ENCODE measurements around the gene CLEC1B.
"Not testable (repeated sequence)": the region's sequence is repeated elsewhere in the genome, so short reads cannot be mapped to it uniquely, and the experiment has no call there.

The CLEC1B gene

DNA sequence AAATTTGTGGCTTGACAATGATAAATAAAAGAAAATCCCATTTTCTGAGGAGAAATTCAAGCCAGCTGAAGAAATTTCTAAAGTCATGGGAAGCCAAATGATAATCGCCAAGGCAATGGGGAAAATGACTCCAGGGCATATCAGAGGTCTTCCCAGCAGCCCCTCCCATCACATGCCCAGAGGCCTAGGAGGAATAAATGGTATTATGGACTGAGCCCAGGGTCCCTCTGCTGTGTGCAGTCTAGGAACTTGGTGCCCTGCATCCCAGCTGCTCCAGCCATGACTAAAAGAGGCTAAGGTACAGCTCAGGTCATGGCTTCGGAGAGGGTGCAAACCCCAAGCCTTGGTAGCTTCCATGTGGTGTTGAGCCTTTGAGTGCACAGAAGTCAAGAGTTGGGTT is 23.3 kb downstream of the CLEC1B start:
- TF ChIP-seq GABPA (IDR thresholded peaks at IDR 0.05; ENCODE audit: low read depth) (no peak), POLR2AphosphoS5 (IDR thresholded peaks at IDR 0.05; ENCODE audit: low read depth) (no peak), SPI1 (IDR thresholded peaks at IDR 0.05; ENCODE audit: borderline replicate concordance, low read depth) (no peak)
- no peak overlapping the region for H3K4me3 ChIP-seq (replicated peaks; ENCODE audit: insufficient read depth, low read length)
- H3K27ac ChIP-seq (replicated peaks): no peak overlapping the region
- no peak for DNase-seq (ENCODE audit: low read depth in 1 of 2, low spot score in 1 of 2)
- no peaks in the 10 kb centered on the region for H3K27me3 ChIP-seq (ENCODE audit: insufficient read depth, poor library complexity, severe bottlenecking)

DNA sequence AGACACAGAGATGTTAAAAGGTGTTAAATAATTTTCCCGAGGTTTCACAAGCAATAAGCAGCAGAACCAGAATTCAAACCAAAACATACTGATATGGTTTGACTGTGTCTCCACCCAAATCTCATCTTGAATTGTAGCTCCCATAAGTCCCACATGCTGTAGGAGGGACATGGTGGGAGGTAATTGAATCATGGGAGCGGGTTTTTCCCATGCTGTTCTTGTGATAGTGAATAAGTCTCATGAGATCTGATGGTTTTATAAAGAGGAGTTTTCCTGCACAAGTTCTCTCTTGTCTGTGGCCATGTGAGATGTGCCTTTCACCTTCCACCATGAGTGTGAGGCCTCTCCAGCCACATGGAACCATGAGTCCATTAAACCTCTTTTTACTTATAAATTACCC is 24.2 kb downstream of the CLEC1B start:
- DNase-seq (ENCODE audit: low read depth in 1 of 2, low spot score in 1 of 2); H3K27me3 ChIP-seq (ENCODE audit: insufficient read depth, poor library complexity, severe bottlenecking); H3K4me3 ChIP-seq (replicated peaks; ENCODE audit: insufficient read depth, low read length): not testable (repeated sequence)
- H3K27ac ChIP-seq (replicated peaks): peak overlapping the region; percentile 82

DNA sequence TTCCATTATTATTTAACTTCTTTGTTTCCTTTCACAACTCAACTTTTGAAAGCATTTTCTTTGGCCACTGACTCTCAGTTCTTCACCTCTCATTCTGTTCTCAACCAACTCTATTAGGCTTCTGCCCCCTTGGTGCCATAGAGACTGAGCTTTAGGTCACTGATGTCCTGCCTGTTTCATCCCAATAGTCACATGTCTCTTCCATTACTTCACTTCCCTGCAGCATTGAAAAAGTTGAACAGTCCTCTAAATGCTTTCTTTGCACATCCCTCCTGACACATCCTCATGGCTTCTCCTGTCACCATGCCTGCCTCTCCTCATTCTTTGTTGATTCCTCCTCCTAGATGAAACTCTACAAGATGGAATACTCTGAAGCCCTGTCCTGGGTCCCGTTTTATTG is 25.0 kb downstream of the CLEC1B start:
- H3K27ac ChIP-seq (replicated peaks): peak overlapping the region; percentile 82
- TF ChIP-seq, protein P1, sequence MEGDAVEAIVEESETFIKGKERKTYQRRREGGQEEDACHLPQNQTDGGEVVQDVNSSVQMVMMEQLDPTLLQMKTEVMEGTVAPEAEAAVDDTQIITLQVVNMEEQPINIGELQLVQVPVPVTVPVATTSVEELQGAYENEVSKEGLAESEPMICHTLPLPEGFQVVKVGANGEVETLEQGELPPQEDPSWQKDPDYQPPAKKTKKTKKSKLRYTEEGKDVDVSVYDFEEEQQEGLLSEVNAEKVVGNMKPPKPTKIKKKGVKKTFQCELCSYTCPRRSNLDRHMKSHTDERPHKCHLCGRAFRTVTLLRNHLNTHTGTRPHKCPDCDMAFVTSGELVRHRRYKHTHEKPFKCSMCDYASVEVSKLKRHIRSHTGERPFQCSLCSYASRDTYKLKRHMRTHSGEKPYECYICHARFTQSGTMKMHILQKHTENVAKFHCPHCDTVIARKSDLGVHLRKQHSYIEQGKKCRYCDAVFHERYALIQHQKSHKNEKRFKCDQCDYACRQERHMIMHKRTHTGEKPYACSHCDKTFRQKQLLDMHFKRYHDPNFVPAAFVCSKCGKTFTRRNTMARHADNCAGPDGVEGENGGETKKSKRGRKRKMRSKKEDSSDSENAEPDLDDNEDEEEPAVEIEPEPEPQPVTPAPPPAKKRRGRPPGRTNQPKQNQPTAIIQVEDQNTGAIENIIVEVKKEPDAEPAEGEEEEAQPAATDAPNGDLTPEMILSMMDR (IDR thresholded peaks at IDR 0.05; ENCODE audit: insufficient read depth, low read length): no peak
- no peak for TF ChIP-seq SPI1 (IDR thresholded peaks at IDR 0.05; ENCODE audit: borderline replicate concordance, low read depth)
- TF ChIP-seq, protein P2, sequence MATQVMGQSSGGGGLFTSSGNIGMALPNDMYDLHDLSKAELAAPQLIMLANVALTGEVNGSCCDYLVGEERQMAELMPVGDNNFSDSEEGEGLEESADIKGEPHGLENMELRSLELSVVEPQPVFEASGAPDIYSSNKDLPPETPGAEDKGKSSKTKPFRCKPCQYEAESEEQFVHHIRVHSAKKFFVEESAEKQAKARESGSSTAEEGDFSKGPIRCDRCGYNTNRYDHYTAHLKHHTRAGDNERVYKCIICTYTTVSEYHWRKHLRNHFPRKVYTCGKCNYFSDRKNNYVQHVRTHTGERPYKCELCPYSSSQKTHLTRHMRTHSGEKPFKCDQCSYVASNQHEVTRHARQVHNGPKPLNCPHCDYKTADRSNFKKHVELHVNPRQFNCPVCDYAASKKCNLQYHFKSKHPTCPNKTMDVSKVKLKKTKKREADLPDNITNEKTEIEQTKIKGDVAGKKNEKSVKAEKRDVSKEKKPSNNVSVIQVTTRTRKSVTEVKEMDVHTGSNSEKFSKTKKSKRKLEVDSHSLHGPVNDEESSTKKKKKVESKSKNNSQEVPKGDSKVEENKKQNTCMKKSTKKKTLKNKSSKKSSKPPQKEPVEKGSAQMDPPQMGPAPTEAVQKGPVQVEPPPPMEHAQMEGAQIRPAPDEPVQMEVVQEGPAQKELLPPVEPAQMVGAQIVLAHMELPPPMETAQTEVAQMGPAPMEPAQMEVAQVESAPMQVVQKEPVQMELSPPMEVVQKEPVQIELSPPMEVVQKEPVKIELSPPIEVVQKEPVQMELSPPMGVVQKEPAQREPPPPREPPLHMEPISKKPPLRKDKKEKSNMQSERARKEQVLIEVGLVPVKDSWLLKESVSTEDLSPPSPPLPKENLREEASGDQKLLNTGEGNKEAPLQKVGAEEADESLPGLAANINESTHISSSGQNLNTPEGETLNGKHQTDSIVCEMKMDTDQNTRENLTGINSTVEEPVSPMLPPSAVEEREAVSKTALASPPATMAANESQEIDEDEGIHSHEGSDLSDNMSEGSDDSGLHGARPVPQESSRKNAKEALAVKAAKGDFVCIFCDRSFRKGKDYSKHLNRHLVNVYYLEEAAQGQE (IDR thresholded peaks at IDR 0.05; ENCODE audit: insufficient replicate concordance, low read depth): no peak
- peak in 1 of 2 experiments; percentile 26 for DNase-seq (ENCODE audit: low read depth in 1 of 2, low spot score in 1 of 2)
- H3K27me3 ChIP-seq (ENCODE audit: insufficient read depth, poor library complexity, severe bottlenecking): no peaks in the 10 kb centered on the region
- peak overlapping the region; percentile 71 for H3K4me3 ChIP-seq (replicated peaks; ENCODE audit: insufficient read depth, low read length)

DNA sequence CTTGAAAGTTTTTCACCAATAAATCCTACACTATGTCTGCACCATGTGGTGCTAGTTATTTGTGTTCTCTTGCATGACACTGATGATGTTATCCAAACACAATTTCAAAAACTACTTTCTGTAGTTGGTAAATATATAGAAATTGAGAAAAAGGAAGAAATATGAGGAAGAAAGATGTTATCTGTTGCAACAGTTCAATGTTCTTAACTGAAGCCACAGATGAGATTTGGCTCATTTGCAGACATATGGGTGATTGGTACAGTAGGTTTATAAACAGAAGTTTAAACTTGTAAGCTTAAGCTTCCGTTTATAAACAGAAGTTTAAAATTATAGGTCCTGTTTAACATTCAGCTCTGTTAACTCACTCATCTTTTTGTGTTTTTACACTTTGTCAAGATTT is 27.7 kb downstream of the CLEC1B start, which contains the start of gene CLEC12A:
TSS of gene CLEC12A (plus strand) at position 229 of the 400 bp plus-strand sequence. CDS start 188 bp downstream, outside the sequence.
- H3K4me3 ChIP-seq (replicated peaks; ENCODE audit: insufficient read depth, low read length): peak within 1 kb of the TSS; percentile 71
- TF ChIP-seq, protein P2 (IDR thresholded peaks at IDR 0.05; ENCODE audit: insufficient replicate concordance, low read depth): peak; percentile 46
- TF ChIP-seq, protein P1 (IDR thresholded peaks at IDR 0.05; ENCODE audit: insufficient read depth, low read length): no peak
- TF ChIP-seq SPI1 (IDR thresholded peaks at IDR 0.05; ENCODE audit: borderline replicate concordance, low read depth) (no peak), POLR2AphosphoS5 (IDR thresholded peaks at IDR 0.05; ENCODE audit: low read depth) (peak; percentile 50; the same call in 1 of the 2 replicates), GABPA (IDR thresholded peaks at IDR 0.05; ENCODE audit: low read depth) (no peak)
- peak within 1 kb of the TSS; percentile 82 for H3K27ac ChIP-seq (replicated peaks)
- DNase-seq (ENCODE audit: low read depth in 1 of 2, low spot score in 1 of 2): peak; percentile 50 to 61
- no peaks in the 10 kb centered on the region for H3K27me3 ChIP-seq (ENCODE audit: insufficient read depth, poor library complexity, severe bottlenecking)

DNA sequence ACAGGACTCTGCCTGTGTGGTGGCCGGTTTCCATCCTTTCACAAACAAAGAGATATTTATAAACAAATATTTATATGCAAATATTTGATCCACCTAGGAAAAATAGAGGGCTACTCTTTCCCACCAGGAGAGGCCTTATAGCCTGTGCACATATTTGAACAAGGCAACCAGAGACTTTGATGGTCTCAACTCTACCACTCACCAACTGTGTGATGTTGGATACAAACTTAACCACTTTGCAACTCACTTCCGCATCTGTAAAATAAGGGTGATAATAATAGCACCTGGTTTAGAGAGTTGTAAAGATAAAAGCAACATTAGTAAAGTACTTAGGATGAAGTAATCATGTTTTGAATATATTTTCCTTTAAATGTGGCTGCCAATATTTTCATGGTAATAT is 29.2 kb downstream of the CLEC1B start:
- no peaks in the 10 kb centered on the region for H3K27me3 ChIP-seq (ENCODE audit: insufficient read depth, poor library complexity, severe bottlenecking)
- H3K27ac ChIP-seq (replicated peaks): peak overlapping the region; percentile 82
- DNase-seq (ENCODE audit: low read depth in 1 of 2, low spot score in 1 of 2): no peak
- no peak overlapping the region for H3K4me3 ChIP-seq (replicated peaks; ENCODE audit: insufficient read depth, low read length)
- TF ChIP-seq GABPA (IDR thresholded peaks at IDR 0.05; ENCODE audit: low read depth) (no peak), SPI1 (IDR thresholded peaks at IDR 0.05; ENCODE audit: borderline replicate concordance, low read depth) (no peak)

Measured in HL-60 (cell line).